Ishikawa (cell line): Measurements from ENCODE around the gene TNF.

Experiments
- CEBPB ChIP-seq: IDR thresholded peaks from 2 replicates; pipeline ENCODE4 v1.6.1; 2012
- CREB1 ChIP-seq: IDR thresholded peaks from 2 replicates; pipeline ENCODE4 v1.6.1; 2012; ENCODE audit warnings: low read depth
- EGR1 ChIP-seq: IDR thresholded peaks from 2 replicates; pipeline ENCODE4 v1.6.1; 2012
- EP300 ChIP-seq: IDR thresholded peaks from 2 replicates; pipeline ENCODE4 v1.6.1; 2012; ENCODE audit warnings: borderline replicate concordance
- FOXM1 ChIP-seq: IDR thresholded peaks from 2 replicates; pipeline ENCODE4 v1.6.1; 2012; ENCODE audit warnings: low read depth, borderline replicate concordance
- MAX ChIP-seq: IDR thresholded peaks from 2 replicates; pipeline ENCODE4 v1.6.1; 2012
- NFIC ChIP-seq: IDR thresholded peaks from 2 replicates; pipeline ENCODE4 v1.6.1; 2012
- RAD21 ChIP-seq: IDR thresholded peaks from 2 replicates; pipeline ENCODE4 v1.6.1; 2012; ENCODE audit warnings: low read depth
- REST ChIP-seq: IDR thresholded peaks from 2 replicates; pipeline ENCODE4 v1.6.1; 2012; ENCODE audit warnings: low read depth, mild to moderate bottlenecking
- TAF1 ChIP-seq: IDR thresholded peaks from 2 replicates; pipeline ENCODE4 v1.6.1; 2012; ENCODE audit warnings: low read depth, mild to moderate bottlenecking
- TCF12 ChIP-seq: IDR thresholded peaks from 2 replicates; pipeline ENCODE4 v1.6.1; 2012; ENCODE audit warnings: low read depth
- TEAD4 ChIP-seq: IDR thresholded peaks from 2 replicates; pipeline ENCODE4 v1.6.1; 2012
- USF1 ChIP-seq: IDR thresholded peaks from 2 replicates; pipeline ENCODE4 v1.6.1; 2012
- YY1 ChIP-seq: IDR thresholded peaks from 2 replicates; pipeline ENCODE4 v1.6.1; 2012; ENCODE audit warnings: low read depth
- ZBTB7A ChIP-seq: IDR thresholded peaks from 2 replicates; pipeline ENCODE4 v1.6.1; 2012; ENCODE audit warnings: low read depth

The TNF gene

GRCh38 chr6:31545291-31545690 lies 30.1 kb upstream of the TNF start:
- no peak for TF ChIP-seq USF1

GRCh38 chr6:31546339-31546957 lies 28.9 kb upstream of the TNF start, which contains the start of gene ATP6V1G2:
Gene ATP6V1G2, minus strand, starts transcription at chr6:31546608. Its CDS starts 49 bp downstream, at chr6:31546559.
- TF ChIP-seq RAD21 (peak; percentile 99), TCF12 (no peak), TAF1 (no peak), NFIC (no peak)

- TF ChIP-seq ZBTB7A: peak; percentile 66; the same call in 1 of the 2 replicates
- peak; percentile 89 for TF ChIP-seq CREB1
- no peak for TF ChIP-seq TEAD4
- TF ChIP-seq RAD21: no peak
- TF ChIP-seq FOXM1: no peak
- TF ChIP-seq NFIC: peak; percentile 50
- TF ChIP-seq TCF12: peak; percentile 51; the same call in 1 of the 2 replicates
- 0 out of 2 replicates have a peak, but pooled peaks have one; percentile 29 for TF ChIP-seq CEBPB
- no peak for TF ChIP-seq EP300
- TF ChIP-seq TAF1: peak; percentile 37
- TF ChIP-seq REST: no peak
- peak; percentile 76 for TF ChIP-seq YY1
- TF ChIP-seq MAX: peak; percentile 56
Measured at GRCh38 chr6:31546958-31547726, 28.2 kb upstream of the TNF start, which contains the start of gene NFKBIL1. Gene NFKBIL1, plus strand, starts transcription at chr6:31547608. Its CDS starts 87 bp downstream, at chr6:31547695.

- TF ChIP-seq RAD21 (no peak), TEAD4 (no peak), TCF12 (no peak), ZBTB7A (no peak), CREB1 (no peak), MAX (no peak), EP300 (no peak), USF1 (no peak), REST (no peak), EGR1 (no peak), YY1 (no peak), TAF1 (no peak), NFIC (no peak), CEBPB (no peak), FOXM1 (no peak)
Measured at GRCh38 chr6:31547727-31548543, 27.4 kb upstream of the TNF start.

GRCh38 chr6:31548544-31548873 lies 26.9 kb upstream of the TNF start:
- TF ChIP-seq CEBPB (no peak), REST (no peak), TAF1 (no peak), EP300 (no peak), USF1 (no peak), TCF12 (no peak), MAX (no peak)
